Muscle of leg (tissue), 11 donors: ENCODE data around the gene ARID5B. TPM values are rescaled to one million over a fixed set of nuclear protein-coding genes. Genes with fewer than 3 reads are reported as not detected.

Experiments
- DNase-seq: peaks from one replicate; pipeline ENCODE4 v3.0.0; 2013
- H3K27ac ChIP-seq: one replicate; pipeline ENCODE4 v1.5.1; 2013; ENCODE audit warnings: mild to moderate bottlenecking, low read length, control low read depth
- H3K27me3 ChIP-seq: one replicate; pipeline ENCODE4 v1.6.1; 2013; ENCODE audit warnings: low read length; ENCODE audit not compliant: control insufficient read depth, insufficient read depth
- H3K36me3 ChIP-seq: one replicate; pipeline ENCODE4 v1.6.1; 2013; ENCODE audit warnings: low read length; ENCODE audit not compliant: control insufficient read depth, insufficient read depth
- H3K4me1 ChIP-seq: one replicate; pipeline ENCODE4 v1.6.1; 2013; ENCODE audit warnings: low read length; ENCODE audit not compliant: control insufficient read depth, insufficient read depth
- H3K4me3 ChIP-seq: one replicate; pipeline ENCODE4 v1.5.1; 2013; ENCODE audit warnings: low read length, control low read depth
- H3K9me3 ChIP-seq: replicated peaks from 2 replicates; pipeline ENCODE4 v1.6.1; 2013; ENCODE audit warnings: low read depth, low read length; ENCODE audit not compliant: control insufficient read depth
- WGBS: methylation state at CpG from one replicate; pipeline ENCODE4 v1.1.5; 2013; ENCODE audit warnings: missing lambda C conversion rate; ENCODE audit not compliant: insufficient coverage; 5-methylcytosine and 5-hydroxymethylcytosine counted together
- polyA plus RNA-seq, 8 donors: library from polyadenylated mRNA; unstranded; fragments of 120-200 nt; gene quantifications; one replicate each; pipeline versions ENCODE4 v1.2.1 to v1.2.3, GENCODE V29; 2013; ENCODE audit warnings: inconsistent platforms in 1 of 8, low replicate concordance in 1 of 8; ENCODE audit not compliant: insufficient read length in 8 of 8, insufficient read depth in 1 of 8
- total RNA-seq: library from RNA; stranded (reverse); fragments of 120-200 nt; gene quantifications from one replicate; pipeline ENCODE4 v1.2.4, GENCODE V29; 2013

The ARID5B gene
- total and polyA plus RNA-seq, 9 donors: 10.3 to 24.2 (median 15.2) TPM

DNA sequence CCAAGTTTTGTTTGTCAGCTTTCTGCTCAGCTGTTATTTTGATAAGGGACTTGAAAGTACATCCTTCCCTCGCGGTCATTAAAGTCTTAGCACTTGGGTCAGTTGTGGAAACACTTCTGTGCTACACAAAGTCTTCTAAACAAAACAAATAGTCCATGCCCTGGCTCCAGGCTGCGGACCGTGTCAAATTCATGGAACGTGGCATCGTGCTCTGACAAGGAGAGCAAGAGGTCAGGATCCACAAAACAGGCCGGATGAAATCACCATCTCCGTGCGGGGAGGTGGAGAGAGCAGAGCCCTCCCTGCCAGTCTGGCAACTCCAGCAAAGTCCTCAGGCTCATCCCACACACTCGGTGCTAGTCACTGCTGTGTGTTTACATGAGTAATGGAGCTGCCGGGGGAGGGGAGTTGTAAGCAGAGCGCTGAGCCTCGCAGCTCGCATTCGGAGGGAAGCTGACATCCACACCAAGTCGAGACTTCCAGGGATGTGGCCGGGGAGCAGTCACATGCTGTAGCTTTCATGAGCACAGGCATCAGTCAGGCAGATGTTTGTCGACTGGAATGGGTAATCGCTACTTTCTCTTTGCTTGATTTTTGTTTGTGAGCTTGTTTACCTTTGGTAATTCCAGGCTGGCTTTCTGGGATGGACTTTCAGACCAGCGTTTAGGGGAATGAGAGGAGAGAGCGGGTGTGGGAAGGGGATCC lies 147.6 kb downstream of the ARID5B start:
- Histone ChIP-seq H3K27me3 (no peaks in the 10 kb centered on the region), H3K4me3 (peak overlapping the region; percentile 50), H3K4me1 (peaks cover 35% of the 10 kb centered on the region), H3K36me3 (peaks cover 18% of the 10 kb centered on the region), H3K27ac (peak overlapping the region; percentile 95), H3K9me3 (no peaks in the 10 kb centered on the region)
- peak; percentile 96 for DNase-seq
- 20% methylated on average over 12 of the region's 21 CpGs for WGBS

DNA sequence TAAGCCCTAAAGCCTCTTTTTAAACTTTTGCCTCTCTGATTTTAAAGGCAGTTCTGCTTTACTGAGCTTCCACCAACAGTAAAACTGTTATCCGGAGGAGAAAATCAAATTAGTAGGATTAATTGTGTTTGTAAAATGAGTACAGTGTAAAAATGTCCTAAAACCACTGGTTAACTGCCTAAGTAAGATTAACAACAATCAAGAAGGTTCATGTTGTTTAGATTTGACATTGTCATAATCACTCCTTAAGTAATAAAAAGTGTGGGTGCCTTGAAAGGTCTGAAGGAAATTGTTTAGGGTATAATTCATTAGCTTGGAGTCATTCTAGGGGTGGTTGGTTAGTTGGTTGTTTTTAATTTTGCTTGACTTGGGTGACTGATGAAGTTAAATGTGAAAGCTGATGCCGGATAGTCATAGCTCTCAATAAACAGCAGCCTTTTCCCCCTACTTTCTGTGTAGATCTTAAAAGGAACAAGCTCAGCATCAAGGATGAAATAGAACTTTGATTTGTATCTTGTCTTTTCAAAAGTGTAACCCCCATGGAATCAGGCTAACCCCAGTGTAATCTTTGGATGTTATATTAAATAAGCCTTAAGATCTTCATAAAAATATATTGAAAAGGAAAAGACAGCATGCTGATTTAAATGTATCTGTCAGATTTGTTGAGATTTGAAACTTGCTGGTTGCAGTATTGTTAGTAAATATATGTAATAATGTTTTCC lies 148.3 kb downstream of the ARID5B start:
- H3K27me3 ChIP-seq: no peaks in the 10 kb centered on the region
- H3K4me1 ChIP-seq: peaks cover 34% of the 10 kb centered on the region
- no peaks in the 10 kb centered on the region for H3K9me3 ChIP-seq
- peaks cover 18% of the 10 kb centered on the region for H3K36me3 ChIP-seq
- WGBS: no CpG with 5 or more reads among the region's 2 CpGs
- DNase-seq: no peak
- H3K27ac ChIP-seq: peak overlapping the region; percentile 95
- peak overlapping the region; percentile 50 for H3K4me3 ChIP-seq

- WGBS: no CpG with 5 or more reads among the region's 5 CpGs
- no peak for DNase-seq
- Histone ChIP-seq H3K27ac (peak overlapping the region; percentile 95), H3K4me3 (peak overlapping the region; percentile 50), H3K36me3 (peaks cover 18% of the 10 kb centered on the region), H3K9me3 (no peaks in the 10 kb centered on the region), H3K4me1 (peaks cover 33% of the 10 kb centered on the region), H3K27me3 (no peaks in the 10 kb centered on the region)
Measured at GRCh38 chr10:62050346-62050892, 148.9 kb downstream of the ARID5B start.

GRCh38 chr10:62050893-62051433 lies 149.5 kb downstream of the ARID5B start:
- H3K27me3 ChIP-seq: no peaks in the 10 kb centered on the region
- no peaks in the 10 kb centered on the region for H3K9me3 ChIP-seq
- H3K36me3 ChIP-seq: peaks cover 18% of the 10 kb centered on the region
- 63% methylated on average over 3 of the region's 9 CpGs for WGBS
- DNase-seq: peak; percentile 79
- H3K4me3 ChIP-seq: peak overlapping the region; percentile 18
- peaks cover 36% of the 10 kb centered on the region for H3K4me1 ChIP-seq
- peak overlapping the region; percentile 95 for H3K27ac ChIP-seq

DNA sequence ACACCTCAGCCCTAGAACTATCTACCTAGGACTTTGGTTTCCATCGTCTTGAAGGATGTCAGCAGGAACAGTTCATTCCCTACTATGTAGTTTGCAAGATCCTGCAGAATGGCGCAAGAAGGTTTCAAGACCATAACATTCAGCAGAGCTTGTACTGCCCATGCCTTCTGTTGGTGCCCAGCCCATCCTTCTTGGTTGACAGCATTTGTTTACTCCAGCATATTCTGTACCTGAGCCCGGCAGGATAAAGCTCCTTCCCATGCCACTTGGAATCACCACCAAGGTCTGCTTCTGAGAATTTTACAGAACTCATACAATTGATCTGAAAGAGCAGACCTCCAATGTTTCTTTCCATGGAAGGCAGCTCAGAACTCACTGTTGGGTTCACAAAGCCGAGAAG lies 150.8 kb downstream of the ARID5B start:
- H3K27ac ChIP-seq: no peak overlapping the region
- DNase-seq: no peak

DNA sequence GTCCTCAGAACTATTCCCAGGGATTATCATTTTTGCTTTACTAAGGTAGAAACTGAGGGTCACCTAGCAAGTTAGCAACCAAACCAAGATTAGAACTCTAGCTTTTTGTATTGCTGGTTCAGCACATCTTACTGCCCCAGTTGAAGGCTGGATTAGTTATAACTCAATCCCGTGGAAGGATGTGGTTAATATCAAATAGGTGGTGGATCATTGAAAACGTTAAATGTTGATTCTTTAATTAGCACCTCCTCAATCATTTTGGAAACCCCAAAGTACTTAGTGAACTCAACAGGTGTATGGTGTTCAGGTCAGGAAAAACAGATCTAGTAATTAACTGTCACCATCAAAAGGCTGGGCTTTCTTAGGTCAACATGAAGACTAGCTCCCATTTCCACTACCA lies 152.4 kb downstream of the ARID5B start:
- Histone ChIP-seq H3K36me3 (peaks cover 20% of the 10 kb centered on the region), H3K4me3 (no peak overlapping the region)

More for the DNA sequence above, 150.8 kb downstream of the ARID5B start:
- Histone ChIP-seq H3K27me3 (no peaks in the 10 kb centered on the region), H3K36me3 (peaks cover 18% of the 10 kb centered on the region), H3K4me3 (no peak overlapping the region), H3K4me1 (peaks cover 30% of the 10 kb centered on the region), H3K9me3 (no peaks in the 10 kb centered on the region)
- WGBS: 100% methylated on average over 4 of the region's 4 CpGs

GRCh38 chr10:62054408-62054807 lies 152.9 kb downstream of the ARID5B start:
- H3K36me3 ChIP-seq: peaks cover 20% of the 10 kb centered on the region
- H3K4me3 ChIP-seq: no peak overlapping the region
- no peak for DNase-seq

More for the DNA sequence above, 152.4 kb downstream of the ARID5B start:
- DNase-seq: no peak
- Histone ChIP-seq H3K9me3 (no peaks in the 10 kb centered on the region), H3K4me1 (peaks cover 23% of the 10 kb centered on the region), H3K27ac (no peak overlapping the region), H3K27me3 (no peaks in the 10 kb centered on the region)
- WGBS: no CpG with 5 or more reads among the region's 2 CpGs

DNA sequence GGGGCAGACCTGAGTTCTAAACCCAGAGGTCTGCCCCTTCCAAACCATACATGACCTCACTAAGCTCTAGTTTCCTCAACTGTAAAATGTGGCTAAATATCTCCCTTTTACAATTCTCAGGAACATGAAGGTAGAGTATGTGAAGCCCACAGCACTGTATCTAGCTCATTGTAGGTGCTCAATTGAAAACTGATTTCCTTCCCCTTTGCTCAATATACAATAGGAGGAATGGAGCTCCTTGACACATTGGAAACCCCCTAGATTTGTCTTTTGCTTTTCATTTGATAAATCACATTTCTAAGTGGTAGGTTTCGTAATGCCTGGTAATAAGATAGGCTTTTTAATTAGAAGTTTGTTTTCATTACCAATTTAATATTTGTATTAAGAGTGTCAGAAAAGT lies 153.3 kb downstream of the ARID5B start:
- Histone ChIP-seq H3K27me3 (no peaks in the 10 kb centered on the region), H3K27ac (peak overlapping the region; percentile 85), H3K36me3 (peaks cover 20% of the 10 kb centered on the region)

More at GRCh38 chr10:62054408-62054807, 152.9 kb downstream of the ARID5B start:
- Histone ChIP-seq H3K27ac (peak overlapping the region; percentile 29), H3K27me3 (no peaks in the 10 kb centered on the region), H3K4me1 (peaks cover 17% of the 10 kb centered on the region), H3K9me3 (no peaks in the 10 kb centered on the region)

GRCh38 chr10:62056219-62056618 lies 154.7 kb downstream of the ARID5B start:
- DNase-seq: no peak
- WGBS: 83% methylated on average over 1 of the region's 2 CpGs
- no peaks in the 10 kb centered on the region for H3K9me3 ChIP-seq
- H3K27me3 ChIP-seq: no peaks in the 10 kb centered on the region
- peaks cover 11% of the 10 kb centered on the region for H3K4me1 ChIP-seq
- no peak overlapping the region for H3K4me3 ChIP-seq
- H3K36me3 ChIP-seq: peaks cover 18% of the 10 kb centered on the region
- peak overlapping the region; percentile 85 for H3K27ac ChIP-seq

More for the DNA sequence above, 153.3 kb downstream of the ARID5B start:
- Histone ChIP-seq H3K4me1 (peaks cover 17% of the 10 kb centered on the region), H3K4me3 (no peak overlapping the region), H3K9me3 (no peaks in the 10 kb centered on the region)
- WGBS: no CpG with 5 or more reads among the region's 1 CpG
- DNase-seq: no peak

GRCh38 chr10:62056698-62057097 lies 155.2 kb downstream of the ARID5B start:
- Histone ChIP-seq H3K9me3 (no peaks in the 10 kb centered on the region), H3K27me3 (no peaks in the 10 kb centered on the region), H3K4me1 (peaks cover 11% of the 10 kb centered on the region), H3K4me3 (no peak overlapping the region), H3K36me3 (peaks cover 23% of the 10 kb centered on the region), H3K27ac (peak overlapping the region; percentile 85)
- no peak for DNase-seq
- 100% methylated on average over 1 of the region's 3 CpGs for WGBS
